ENCODE measurements around the gene BLMH.

GRCh38 chr17:30238387-30239088, 53.2 kb downstream of the BLMH start:
- TF ChIP-seq CTCF (IDR thresholded peaks at IDR 0.05; ENCODE audit: low read length) (no peak), EZH2 (optimal IDR thresholded peaks at IDR 0.05; ENCODE audit: low read depth, low read length) (no peak), EZH2phosphoT487 (IDR thresholded peaks at IDR 0.05; ENCODE audit: low read length) (no peak)
